Renal pelvis (tissue), 4 donors: Measurements from ENCODE around the gene CLCN3. TPM values are rescaled to one million over a fixed set of nuclear protein-coding genes. Genes with fewer than 3 reads are reported as not detected.
A peak's percentile ranks its signal among the peaks of the same experiment; 100 is the strongest.
"Not testable (repeated sequence)": the region's sequence is repeated elsewhere in the genome, so short reads cannot be mapped to it uniquely, and the experiment has no call there.

Experiments used
- DNase-seq: peaks from one replicate; pipeline ENCODE4 v3.0.0-alpha.2; 2013
- polyA plus RNA-seq, 3 donors: library from polyadenylated mRNA; unstranded; fragments of 120-200 nt; gene quantifications; one replicate each; pipeline ENCODE4 v1.2.1, GENCODE V29; 2013; ENCODE audit not compliant: insufficient read length in 3 of 3

The CLCN3 gene
- polyA plus RNA-seq, 3 donors, result 51.0 to 70.2 (median 56.8) TPM

GRCh38 chr4:169678951-169679591 is 58.7 kb downstream of the CLCN3 start:
- DNase-seq, result not testable (repeated sequence)

GRCh38 chr4:169682372-169683047 is 62.1 kb downstream of the CLCN3 start:
- DNase-seq, result no peak

- DNase-seq, result peak; percentile 9
Observed at GRCh38 chr4:169689681-169690080, 69.3 kb downstream of the CLCN3 start.

GRCh38 chr4:169690787-169691186 is 70.4 kb downstream of the CLCN3 start:
- no peak for DNase-seq

GRCh38 chr4:169698331-169698730 is 78.0 kb downstream of the CLCN3 start:
- no peak for DNase-seq

- DNase-seq, result no peak
Observed at GRCh38 chr4:169707958-169708643, 87.7 kb downstream of the CLCN3 start.

- no peak for DNase-seq
Observed at GRCh38 chr4:169715826-169716225, 95.4 kb downstream of the CLCN3 start.

GRCh38 chr4:169716677-169717076 is 96.3 kb downstream of the CLCN3 start:
- no peak for DNase-seq

- no peak for DNase-seq
Observed at GRCh38 chr4:169720529-169720928, 100.2 kb downstream of the CLCN3 start.

GRCh38 chr4:169723207-169723965 is 103.0 kb downstream of the CLCN3 start:
- DNase-seq, result no peak

- DNase-seq, result no peak
Observed at GRCh38 chr4:169724260-169724659, 103.9 kb downstream of the CLCN3 start.

- DNase-seq, result no peak
Observed at GRCh38 chr4:169727616-169728015, 107.2 kb downstream of the CLCN3 start.

GRCh38 chr4:169730564-169730963 is 110.2 kb downstream of the CLCN3 start:
- no peak for DNase-seq

GRCh38 chr4:169738604-169739003 is 118.2 kb downstream of the CLCN3 start:
- not testable (repeated sequence) for DNase-seq

- no peak for DNase-seq
Observed at GRCh38 chr4:169741569-169741968, 121.2 kb downstream of the CLCN3 start.

- no peak for DNase-seq
Observed at GRCh38 chr4:169744601-169745000, 124.2 kb downstream of the CLCN3 start.

- no peak for DNase-seq
Observed at GRCh38 chr4:169745291-169745690, 124.9 kb downstream of the CLCN3 start.

GRCh38 chr4:169756971-169757574 is 136.7 kb downstream of the CLCN3 start:
- DNase-seq, result no peak

- DNase-seq, result peak; percentile 89
Observed at GRCh38 chr4:169757575-169758184, 137.3 kb downstream of the CLCN3 start, which contains the start of gene HPF1. TSS of gene HPF1 (minus strand) at chr4:169757944. CDS start at chr4:169757877, 67 bp downstream.

- no peak for DNase-seq
Observed at GRCh38 chr4:169758401-169758962, 138.1 kb downstream of the CLCN3 start.

- DNase-seq, result no peak
Observed at GRCh38 chr4:169761846-169762245, 141.5 kb downstream of the CLCN3 start.
